Activated naive CD4-positive, alpha-beta T cell treated with anti-CD3 and anti-CD28 coated beads, Interleukin-2, amount 50 U/mL, for 24 hours (primary cell): ENCODE data around the gene CCL14.
"Not testable (repeated sequence)": the region's sequence is repeated elsewhere in the genome, so short reads cannot be mapped to it uniquely, and the experiment has no call there.

ENCODE experiments used
- H3K27ac Mint-ChIP-seq: one replicate; pipeline ENCODE4 v1.8.0; 2021; ENCODE audit warnings: mild to moderate bottlenecking, mixed read lengths
- H3K27me3 Mint-ChIP-seq: one replicate; pipeline ENCODE4 v1.8.0; 2021; ENCODE audit warnings: mixed read lengths
- H3K36me3 Mint-ChIP-seq: one replicate; pipeline ENCODE4 v1.8.0; 2021; ENCODE audit warnings: mixed read lengths
- H3K4me1 Mint-ChIP-seq: one replicate; pipeline ENCODE4 v1.8.0; 2021; ENCODE audit warnings: mixed read lengths
- H3K4me3 Mint-ChIP-seq: one replicate; pipeline ENCODE4 v1.8.0; 2021; ENCODE audit warnings: mild to moderate bottlenecking, mixed read lengths
- H3K9me3 Mint-ChIP-seq: one replicate; pipeline ENCODE4 v1.8.0; 2021; ENCODE audit warnings: mixed read lengths

Gene CCL14

DNA sequence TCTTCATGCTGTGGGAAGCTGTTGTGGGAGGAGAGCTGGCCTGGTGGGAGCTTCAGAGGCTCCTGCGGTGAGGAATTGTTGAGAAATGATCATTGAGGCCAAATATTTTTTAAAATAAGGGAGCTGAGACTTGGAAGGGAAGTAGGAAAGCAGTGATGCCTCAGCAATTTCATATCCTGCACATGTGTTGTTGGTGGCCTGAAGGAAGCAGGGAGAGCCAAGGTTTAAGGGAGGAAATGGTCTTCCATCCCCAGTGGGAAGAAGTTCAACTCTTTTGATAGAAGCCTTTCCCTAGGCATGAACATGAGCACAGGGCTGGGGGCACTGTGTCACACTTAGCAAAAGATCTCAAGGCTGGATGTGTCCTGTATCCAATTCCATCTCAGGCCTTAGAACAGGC is at the start of gene CCL14:
CCL14 (minus strand) TSS at position 87 of the 400 bp plus-strand sequence; CDS start at position 7, 80 bp downstream.
- H3K27ac Mint-ChIP-seq, result no peak within 1 kb of the TSS
- H3K4me1 Mint-ChIP-seq, result no peaks in the 10 kb centered on the region
- H3K9me3 Mint-ChIP-seq, result peaks cover 10% of the 10 kb centered on the region
- H3K36me3 Mint-ChIP-seq, result no peaks in the 10 kb centered on the region
- no peak within 1 kb of the TSS for H3K4me3 Mint-ChIP-seq
- H3K27me3 Mint-ChIP-seq, result peaks cover 2% of the 10 kb centered on the region

DNA sequence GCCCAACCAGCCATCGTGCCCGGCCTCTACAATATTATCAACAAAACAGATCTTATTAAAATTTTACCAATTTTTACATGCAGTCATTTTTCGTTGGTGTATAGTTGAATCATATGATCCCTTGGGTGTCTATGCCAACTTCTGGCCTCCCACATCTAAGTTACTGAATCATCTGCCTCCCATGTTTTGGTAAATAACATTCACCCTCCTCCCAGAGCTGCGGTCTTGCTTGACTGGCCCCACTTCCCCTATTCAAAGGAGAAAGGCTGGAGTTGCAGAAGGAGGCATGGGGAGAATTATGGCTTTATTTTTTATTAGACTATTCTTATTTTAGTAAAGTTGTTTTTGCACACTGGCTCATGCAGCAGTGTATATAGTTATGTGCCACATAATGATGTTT is 49.7 kb upstream of the CCL14 start:
- H3K4me1 Mint-ChIP-seq, result no peaks in the 10 kb centered on the region
- H3K4me3 Mint-ChIP-seq, result no peak overlapping the region

DNA sequence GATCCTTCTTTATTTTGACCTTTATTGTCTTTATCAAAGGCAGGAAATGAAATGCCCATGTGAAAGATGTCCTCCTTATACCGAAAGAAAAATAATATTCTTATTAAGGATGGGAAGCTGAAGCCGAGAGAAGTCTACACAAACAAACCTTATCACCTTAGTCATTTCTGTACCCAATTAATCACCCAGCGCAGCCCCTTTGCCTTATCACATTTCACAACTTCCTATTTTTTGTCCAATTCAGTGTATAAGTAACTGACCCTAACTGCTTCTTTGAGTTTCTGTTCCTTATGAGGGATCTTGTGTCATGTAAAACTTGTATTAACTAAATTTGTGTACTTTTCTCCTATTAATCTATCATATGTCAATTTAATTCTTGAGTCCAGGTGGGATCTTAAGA is 47.6 kb upstream of the CCL14 start:
- no peaks in the 10 kb centered on the region for H3K4me1 Mint-ChIP-seq
- H3K9me3 Mint-ChIP-seq, result no peaks in the 10 kb centered on the region
- no peak overlapping the region for H3K27ac Mint-ChIP-seq
- H3K36me3 Mint-ChIP-seq, result no peaks in the 10 kb centered on the region
- no peak overlapping the region for H3K4me3 Mint-ChIP-seq
- H3K27me3 Mint-ChIP-seq, result peaks cover 7% of the 10 kb centered on the region

More for the DNA sequence above, 49.7 kb upstream of the CCL14 start:
- Mint-ChIP-seq H3K36me3 (no peaks in the 10 kb centered on the region), H3K9me3 (no peaks in the 10 kb centered on the region), H3K27me3 (peaks cover 5% of the 10 kb centered on the region), H3K27ac (no peak overlapping the region)

DNA sequence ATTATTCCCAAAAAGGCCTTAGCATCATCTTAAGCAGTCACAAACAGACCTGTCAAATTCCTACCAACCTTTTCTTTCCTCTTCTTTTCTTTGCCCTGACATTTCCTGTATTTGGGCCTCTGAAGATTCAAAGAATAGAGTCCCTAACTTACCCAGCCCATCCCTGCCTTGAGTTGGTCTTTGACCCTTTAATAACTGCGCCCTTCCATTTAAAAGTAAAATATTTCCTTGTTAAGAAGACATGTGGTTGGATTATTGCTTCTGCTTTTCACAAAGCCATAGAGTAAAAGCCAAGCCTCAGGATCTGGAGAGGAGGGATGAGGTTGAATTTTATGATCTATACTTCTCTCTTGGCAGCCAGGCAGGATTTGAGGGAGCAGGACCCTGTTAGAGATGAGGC is 44.4 kb upstream of the CCL14 start:
- no peak overlapping the region for H3K4me3 Mint-ChIP-seq
- H3K4me1 Mint-ChIP-seq, result no peaks in the 10 kb centered on the region
- H3K36me3 Mint-ChIP-seq, result no peaks in the 10 kb centered on the region

DNA sequence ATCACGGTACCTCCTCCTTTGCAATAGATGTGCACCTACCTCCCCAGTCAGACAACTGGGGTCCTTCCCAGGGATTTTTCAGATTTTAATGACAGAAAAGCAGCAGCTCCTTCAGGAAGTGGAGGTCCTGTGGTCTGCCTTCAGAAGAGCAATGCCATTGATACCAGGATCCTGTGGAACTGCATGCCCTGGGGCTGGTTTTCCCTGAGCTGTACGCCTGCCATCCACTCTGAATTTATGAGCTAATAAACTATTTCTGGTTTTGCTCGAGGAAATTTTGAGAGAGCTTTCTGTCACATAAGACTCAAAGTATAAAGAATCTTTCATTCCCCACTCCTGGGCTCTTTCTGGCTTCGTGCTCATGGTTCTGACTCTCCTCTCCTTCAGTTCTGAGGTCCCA is 41.2 kb upstream of the CCL14 start:
- no peaks in the 10 kb centered on the region for H3K4me1 Mint-ChIP-seq
- H3K4me3 Mint-ChIP-seq, result no peak overlapping the region
- H3K36me3 Mint-ChIP-seq, result no peaks in the 10 kb centered on the region
- no peaks in the 10 kb centered on the region for H3K9me3 Mint-ChIP-seq
- no peak overlapping the region for H3K27ac Mint-ChIP-seq
- peaks cover 9% of the 10 kb centered on the region for H3K27me3 Mint-ChIP-seq

More for the DNA sequence above, 44.4 kb upstream of the CCL14 start:
- peaks cover 6% of the 10 kb centered on the region for H3K27me3 Mint-ChIP-seq
- no peak overlapping the region for H3K27ac Mint-ChIP-seq
- no peaks in the 10 kb centered on the region for H3K9me3 Mint-ChIP-seq

DNA sequence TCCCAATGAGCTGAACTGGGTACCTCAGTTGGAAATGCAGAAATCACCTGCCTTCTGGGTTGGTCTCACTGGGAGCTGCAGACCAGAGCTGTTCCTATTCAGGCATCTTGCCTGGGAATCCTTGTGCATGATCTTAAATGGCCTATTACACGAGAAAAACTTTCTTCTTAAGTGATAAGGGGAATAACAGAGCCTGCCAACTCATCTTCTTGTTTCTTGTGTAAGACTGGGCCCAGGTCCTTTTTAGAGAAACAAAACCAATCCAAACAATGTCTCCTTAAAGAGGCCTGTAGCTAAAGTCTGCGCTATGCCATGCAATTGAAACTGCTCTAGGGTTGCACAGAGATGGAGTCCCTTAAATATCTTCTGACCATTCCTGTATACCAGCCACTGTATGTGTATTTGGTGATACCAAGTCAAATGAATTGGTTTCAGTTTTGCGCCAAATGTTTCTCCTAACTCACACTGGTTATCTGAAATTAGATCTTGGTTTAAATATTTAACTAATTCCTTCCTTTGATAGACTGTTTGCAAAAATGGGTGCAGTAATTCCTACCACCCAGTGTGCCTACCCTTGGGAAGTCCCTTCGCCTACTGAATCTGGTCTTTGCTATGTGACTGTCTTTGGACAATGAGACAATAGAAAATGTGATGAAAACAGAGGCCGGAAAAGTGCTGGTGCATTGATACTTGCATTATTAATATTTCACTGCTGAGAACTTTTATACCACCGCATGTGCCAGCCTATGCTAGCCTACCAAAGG is 37.8 kb upstream of the CCL14 start:
- Mint-ChIP-seq H3K27ac (no peak overlapping the region), H3K4me1 (no peaks in the 10 kb centered on the region), H3K9me3 (no peaks in the 10 kb centered on the region), H3K27me3 (peaks cover 18% of the 10 kb centered on the region), H3K4me3 (no peak overlapping the region), H3K36me3 (no peaks in the 10 kb centered on the region)

DNA sequence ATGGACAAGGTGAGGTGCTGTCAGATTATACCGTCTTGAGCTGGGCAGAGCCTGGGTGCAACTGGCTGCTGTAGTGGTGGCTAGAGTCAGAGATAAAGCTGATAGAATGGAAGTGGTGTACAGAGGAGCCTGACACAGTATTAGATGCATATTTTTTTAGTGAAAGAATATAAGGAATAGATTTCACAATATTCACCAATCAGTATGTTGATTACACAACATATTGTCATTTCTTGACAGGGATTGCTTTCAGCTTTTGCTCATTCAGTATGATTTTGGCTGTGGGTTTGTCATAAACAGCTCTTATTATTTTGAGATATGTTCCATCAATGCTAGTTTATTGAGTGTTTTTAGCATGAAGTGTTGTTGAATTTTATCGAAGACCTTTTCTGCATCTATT is 32.9 kb upstream of the CCL14 start:
- Mint-ChIP-seq H3K27me3 (peaks cover 21% of the 10 kb centered on the region), H3K9me3 (no peaks in the 10 kb centered on the region), H3K4me1 (no peaks in the 10 kb centered on the region)

DNA sequence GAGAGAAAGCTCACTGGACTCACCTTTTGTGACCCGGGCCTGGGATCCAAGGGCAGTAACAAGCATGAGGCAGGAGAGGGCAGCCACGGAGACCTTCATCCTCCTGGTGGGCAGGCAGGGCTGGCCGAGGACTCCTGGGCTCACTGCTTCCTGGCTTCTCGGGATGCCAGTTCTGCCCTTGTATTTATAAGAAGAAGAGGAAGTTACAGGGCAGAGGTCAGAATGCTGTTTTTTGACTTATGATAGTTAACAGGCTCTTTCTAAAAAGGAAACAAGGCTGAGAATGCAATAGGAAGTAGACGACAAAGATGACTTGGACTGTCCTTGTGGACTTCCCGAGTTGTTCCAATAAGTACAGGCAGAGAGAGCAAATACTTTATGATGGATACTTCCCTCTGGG is 31.3 kb upstream of the CCL14 start, which contains the start of gene CCL23:
CCL23 (minus strand) TSS at position 174 of the 400 bp plus-strand sequence; CDS start at position 99, 75 bp downstream.
- Mint-ChIP-seq H3K9me3 (no peaks in the 10 kb centered on the region), H3K27ac (no peak within 1 kb of the TSS), H3K27me3 (peaks cover 17% of the 10 kb centered on the region), H3K4me3 (no peak within 1 kb of the TSS), H3K4me1 (no peaks in the 10 kb centered on the region), H3K36me3 (no peaks in the 10 kb centered on the region)

More for the DNA sequence above, 32.9 kb upstream of the CCL14 start:
- Mint-ChIP-seq H3K4me3 (no peak overlapping the region), H3K36me3 (no peaks in the 10 kb centered on the region), H3K27ac (no peak overlapping the region)

DNA sequence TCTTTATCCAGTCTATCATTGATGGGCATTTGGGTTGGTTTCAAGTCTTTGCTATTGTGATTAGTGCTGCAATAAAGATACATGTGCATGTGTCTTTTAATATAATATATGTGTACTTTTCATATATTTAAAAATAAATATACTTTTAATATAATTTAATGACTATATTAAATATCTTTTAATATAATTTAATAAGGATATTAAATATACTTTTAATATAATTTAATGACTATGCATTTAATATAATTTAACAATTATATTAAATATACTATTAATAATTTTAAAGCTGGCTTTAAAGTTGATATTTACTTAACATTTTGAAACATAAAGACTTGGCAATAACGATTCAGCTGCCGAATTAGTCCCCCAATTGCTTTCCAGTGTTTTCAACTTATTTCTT is 30.0 kb upstream of the CCL14 start:
- Mint-ChIP-seq H3K4me3 (no peak overlapping the region), H3K4me1 (no peaks in the 10 kb centered on the region), H3K27ac (no peak overlapping the region), H3K36me3 (no peaks in the 10 kb centered on the region), H3K27me3 (peaks cover 14% of the 10 kb centered on the region), H3K9me3 (no peaks in the 10 kb centered on the region)

DNA sequence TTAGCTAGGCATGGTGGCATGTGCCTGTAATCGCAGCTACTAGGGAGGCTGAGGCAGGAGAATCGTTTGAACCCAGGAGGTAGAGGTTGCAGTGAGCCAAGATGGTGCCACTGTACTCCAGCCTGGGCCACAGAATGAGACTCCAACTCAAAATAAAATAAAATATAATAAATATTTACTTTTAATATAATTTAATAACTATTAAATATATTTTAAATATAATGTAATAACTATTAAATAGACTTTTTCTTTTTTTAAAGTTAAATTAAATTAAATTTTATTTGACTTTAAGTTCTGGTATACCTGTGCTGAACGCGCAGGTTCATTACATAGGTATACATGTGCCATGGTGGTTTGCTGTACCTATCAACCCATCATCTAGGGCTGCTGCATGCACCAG is 29.4 kb upstream of the CCL14 start:
- H3K4me3 Mint-ChIP-seq, H3K27ac Mint-ChIP-seq: not testable (repeated sequence)
- H3K27me3 Mint-ChIP-seq, result peaks cover 14% of the 10 kb centered on the region

DNA sequence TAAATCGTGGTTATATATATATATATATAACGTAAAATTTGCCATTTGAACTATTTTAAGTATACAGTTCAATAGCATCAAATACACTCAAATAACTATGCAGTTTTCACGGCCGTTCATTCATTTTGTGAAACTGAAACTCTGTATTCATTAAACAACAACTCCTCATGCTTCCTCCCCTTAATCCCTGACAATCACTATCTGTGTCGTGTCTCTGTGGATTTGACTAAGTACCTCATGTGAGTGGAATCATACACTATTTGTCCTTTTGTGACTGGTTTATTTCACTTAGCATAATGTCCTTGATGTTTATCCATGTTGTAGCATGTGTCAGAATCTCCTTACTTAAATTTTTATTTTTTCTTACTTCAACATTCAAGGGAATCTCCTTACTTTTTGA is 28.4 kb upstream of the CCL14 start:
- H3K9me3 Mint-ChIP-seq, result peaks cover 5% of the 10 kb centered on the region
- H3K4me3 Mint-ChIP-seq, result no peak overlapping the region
- peaks cover 12% of the 10 kb centered on the region for H3K27me3 Mint-ChIP-seq
- H3K27ac Mint-ChIP-seq, result no peak overlapping the region
- H3K4me1 Mint-ChIP-seq, result no peaks in the 10 kb centered on the region
- no peaks in the 10 kb centered on the region for H3K36me3 Mint-ChIP-seq

More for the DNA sequence above, 29.4 kb upstream of the CCL14 start:
- H3K4me1 Mint-ChIP-seq, H3K36me3 Mint-ChIP-seq, H3K9me3 Mint-ChIP-seq: not testable (repeated sequence)

DNA sequence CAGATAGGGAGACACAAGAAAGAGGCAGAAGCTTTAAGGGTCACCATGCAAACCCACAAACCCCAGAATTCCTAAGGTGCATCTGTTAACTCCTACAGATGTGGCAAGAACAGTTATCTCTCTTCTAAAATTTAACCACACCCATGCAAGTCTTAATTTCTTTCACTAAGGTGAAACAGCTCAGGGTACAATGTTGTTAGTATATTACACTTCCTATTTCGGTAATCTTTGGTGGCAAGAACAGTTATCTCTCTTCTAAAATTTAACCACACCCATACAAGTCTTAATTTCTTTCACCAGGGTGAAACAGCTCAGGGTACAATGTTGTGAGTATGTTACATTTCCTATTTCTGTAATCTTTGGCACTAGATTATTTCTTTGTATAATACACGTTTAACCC is 24.7 kb upstream of the CCL14 start:
- Mint-ChIP-seq H3K4me1 (no peaks in the 10 kb centered on the region), H3K36me3 (no peaks in the 10 kb centered on the region), H3K9me3 (peaks cover 5% of the 10 kb centered on the region), H3K4me3 (no peak overlapping the region), H3K27ac (no peak overlapping the region), H3K27me3 (peaks cover 6% of the 10 kb centered on the region)

DNA sequence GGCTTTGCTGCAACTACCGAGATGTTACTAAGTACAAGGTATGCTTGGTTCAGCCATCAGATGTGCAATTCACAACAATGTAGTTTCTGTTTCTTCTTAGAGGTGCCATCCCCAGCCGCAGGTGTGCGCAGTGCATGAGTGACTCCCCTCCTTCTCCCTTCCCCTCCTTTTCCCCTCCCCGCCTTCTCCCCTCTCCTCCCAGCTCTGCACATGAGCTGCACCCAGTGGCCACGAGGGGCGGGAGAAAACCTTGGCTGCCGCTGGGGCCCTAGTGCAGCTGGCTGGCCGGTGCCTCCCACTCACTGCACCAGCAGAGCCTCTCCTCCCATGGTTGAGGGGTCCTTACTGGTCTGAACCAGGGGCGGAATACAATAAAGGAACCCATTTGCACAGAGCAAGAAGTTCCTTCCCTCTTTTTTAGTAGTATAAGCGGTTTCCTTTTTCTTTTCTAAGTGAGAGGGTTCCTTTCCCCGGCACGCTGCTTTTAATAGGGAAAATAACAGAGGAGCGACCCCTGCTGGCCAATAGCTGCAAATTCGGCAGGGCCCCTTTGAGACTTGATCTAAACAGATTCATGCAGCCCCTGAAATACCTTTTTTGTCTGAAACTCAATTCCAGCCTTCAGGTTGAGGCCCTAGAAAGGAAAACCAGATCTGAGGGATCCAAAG is 22.6 kb upstream of the CCL14 start:
- H3K4me3 Mint-ChIP-seq, result no peak overlapping the region
- H3K9me3 Mint-ChIP-seq, result peaks cover 5% of the 10 kb centered on the region
- peaks cover 6% of the 10 kb centered on the region for H3K27me3 Mint-ChIP-seq
- no peaks in the 10 kb centered on the region for H3K36me3 Mint-ChIP-seq
- no peak overlapping the region for H3K27ac Mint-ChIP-seq
- H3K4me1 Mint-ChIP-seq, result peaks cover 5% of the 10 kb centered on the region

DNA sequence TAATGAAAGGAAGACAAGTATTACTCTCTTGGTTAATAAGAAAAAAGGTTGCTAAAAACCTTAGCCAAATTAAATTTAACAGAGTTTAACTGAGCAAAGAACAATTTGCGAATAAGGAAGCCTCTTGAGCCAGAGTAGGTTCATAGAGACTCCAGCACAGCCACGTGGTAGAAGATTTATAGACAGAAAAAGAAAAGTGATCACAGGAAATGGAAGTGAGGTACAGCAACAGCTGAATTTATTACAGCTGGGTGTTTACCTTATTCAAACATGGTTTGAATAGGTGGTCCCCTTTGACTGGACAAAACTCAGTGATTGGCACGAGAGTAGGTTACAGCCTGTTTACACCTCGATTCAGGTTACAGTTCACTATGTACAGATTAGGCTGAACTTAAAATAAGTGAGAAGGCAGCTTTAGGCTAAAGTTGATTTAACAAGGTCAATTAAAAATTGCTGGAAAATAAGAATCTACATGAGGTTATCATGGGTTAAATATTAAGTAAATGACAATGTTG is 18.1 kb upstream of the CCL14 start:
- no peak overlapping the region for H3K4me3 Mint-ChIP-seq
- H3K4me1 Mint-ChIP-seq, result peaks cover 5% of the 10 kb centered on the region
- H3K27me3 Mint-ChIP-seq, result peaks cover 6% of the 10 kb centered on the region
- H3K9me3 Mint-ChIP-seq, result no peaks in the 10 kb centered on the region
- H3K27ac Mint-ChIP-seq, result no peak overlapping the region
- no peaks in the 10 kb centered on the region for H3K36me3 Mint-ChIP-seq

DNA sequence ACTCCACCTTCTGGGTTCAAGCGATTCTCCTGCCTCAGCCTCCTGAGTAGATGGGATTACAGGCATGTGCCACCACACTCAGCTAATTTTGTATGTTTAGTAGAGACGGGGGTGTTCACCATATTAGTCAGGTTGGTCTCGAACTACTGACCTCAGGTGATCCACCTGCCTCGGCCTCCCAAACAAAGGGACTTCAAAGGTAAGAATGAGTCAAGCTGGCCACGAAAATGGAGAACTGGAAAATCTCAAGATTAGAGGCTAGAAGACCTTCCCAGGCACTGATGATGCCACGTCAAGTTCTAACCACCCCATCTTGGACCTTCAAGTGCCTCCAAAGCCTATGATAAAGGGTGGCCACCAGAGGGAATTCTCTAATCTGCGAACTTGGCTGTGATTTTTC is 16.1 kb upstream of the CCL14 start:
- no peak overlapping the region for H3K27ac Mint-ChIP-seq
- H3K9me3 Mint-ChIP-seq, result no peaks in the 10 kb centered on the region
- peaks cover 6% of the 10 kb centered on the region for H3K27me3 Mint-ChIP-seq

More for the DNA sequence above, 16.1 kb upstream of the CCL14 start:
- Mint-ChIP-seq H3K4me1 (peaks cover 5% of the 10 kb centered on the region), H3K36me3 (no peaks in the 10 kb centered on the region), H3K4me3 (no peak overlapping the region)
